HepG2 (cell line): ENCODE data around the gene RPAP3. TPM values are rescaled to one million over a fixed set of nuclear protein-coding genes. Genes with fewer than 3 reads are reported as not detected.

Experiments used
- BRD4 ChIP-seq: sonication (generic); formaldehyde crosslinking; IDR thresholded peaks from 2 replicates; pipeline ENCODE4 v1.4.0; 2020; ENCODE audit warnings: missing genetic modification reagents
- KDM1A ChIP-seq: IDR thresholded peaks from 2 replicates; pipeline ENCODE4 v1.6.1; 2016; ENCODE audit warnings: missing compliant biosample characterization
- NRL ChIP-seq: sonication (generic); formaldehyde crosslinking; IDR thresholded peaks from 2 replicates; pipeline ENCODE4 v1.5.0; 2020; ENCODE audit warnings: missing genetic modification reagents, mild to moderate bottlenecking, moderate library complexity, borderline replicate concordance
- PCBP2 ChIP-seq: fragments of 200-400 bp; formaldehyde crosslinking; optimal IDR thresholded peaks from 2 replicates; pipeline ENCODE3; 2018; ENCODE audit warnings: low read length, low read depth; ENCODE audit not compliant: poor library complexity, severe bottlenecking
- PRDM10 ChIP-seq: sonication (generic); formaldehyde crosslinking; IDR thresholded peaks from 2 replicates; pipeline ENCODE4 v1.4.0; 2020; ENCODE audit warnings: low read depth, missing genetic modification reagents
- TOPORS ChIP-seq: sonication (generic); formaldehyde crosslinking; IDR thresholded peaks from 2 replicates; pipeline ENCODE4 v1.8.0; 2023; ENCODE audit warnings: mild to moderate bottlenecking, missing genetic modification reagents
- TRAFD1 ChIP-seq: sonication (generic); formaldehyde crosslinking; IDR thresholded peaks from 2 replicates; pipeline ENCODE4 v1.5.1; 2020; ENCODE audit warnings: missing genetic modification reagents, mild to moderate bottlenecking, borderline replicate concordance
- ZEB1 ChIP-seq: IDR thresholded peaks from 2 replicates; pipeline ENCODE4 v1.6.1; 2012; ENCODE audit warnings: mild to moderate bottlenecking, low read depth, inconsistent platforms; ENCODE audit not compliant: insufficient replicate concordance
- ZNF20 ChIP-seq: sonication (generic); formaldehyde crosslinking; IDR thresholded peaks from 2 replicates; pipeline ENCODE4 v1.4.0; 2020; ENCODE audit warnings: mild to moderate bottlenecking, moderate library complexity, missing genetic modification reagents
- ZNF205 ChIP-seq: IDR thresholded peaks from 2 replicates; pipeline ENCODE4 v1.6.1; 2018; ENCODE audit warnings: missing biosample characterization, missing genetic modification reagents
- ZNF510 ChIP-seq: sonication (generic); formaldehyde crosslinking; IDR thresholded peaks from 2 replicates; pipeline ENCODE4 v1.4.0; 2020; ENCODE audit warnings: low read depth, mild to moderate bottlenecking, missing genetic modification reagents
- ZNF512 ChIP-seq: sonication (generic); formaldehyde crosslinking; IDR thresholded peaks from 2 replicates; pipeline ENCODE4 v1.4.0; 2020; ENCODE audit warnings: mild to moderate bottlenecking, missing genetic modification reagents
- polyA plus RNA-seq, 8 experiments: library from polyadenylated mRNA; depleted of rRNA in 3 of 8; stranded (reverse) in 7 of 8; unstranded in 1 of 8; fragments of >200 nt; fragmentation: Illumina TruSeq in 4 of 8; extraction: Trizol in 4 of 8; gene quantifications; 2 replicates each; pipeline versions ENCODE4 v1.2.1 to v1.2.3, GENCODE V29; 2011 to 2016; ENCODE audit warnings: low read depth in 4 of 8, missing spikeins in 1 of 8, mixed read lengths in 1 of 8; ENCODE audit not compliant: insufficient read depth in 1 of 8
- total RNA-seq, 5 experiments: library from RNA; depleted of rRNA; stranded (reverse); fragments of >200 nt; fragmentation: Illumina TruSeq; extraction: Trizol; gene quantifications; 2 replicates each; pipeline ENCODE4 v1.2.3, GENCODE V29; 2016; ENCODE audit warnings: low read depth in 1 of 5
- TF ChIP-seq, protein P1 (sequence below): sonication (generic); formaldehyde crosslinking; IDR thresholded peaks from 2 replicates; pipeline ENCODE4 v1.8.0; 2022; ENCODE audit warnings: missing genetic modification reagents, mild to moderate bottlenecking, borderline replicate concordance
- TF ChIP-seq, protein P2 (sequence below): sonication (generic); formaldehyde crosslinking; IDR thresholded peaks from 2 replicates; pipeline ENCODE4 v1.5.0; 2020; ENCODE audit warnings: mild to moderate bottlenecking, missing genetic modification reagents
- TF ChIP-seq, protein P3 (sequence below): sonication (generic); formaldehyde crosslinking; IDR thresholded peaks from 2 replicates; pipeline ENCODE4 v1.8.1; 2023; ENCODE audit warnings: mild to moderate bottlenecking, missing genetic modification reagents, borderline replicate concordance

The RPAP3 gene
- total and polyA plus RNA-seq, 2 of the 13 experiments (the other 11 are each of a cell fraction or from before 2014, with no cell fraction given), result 8.8 to 32.8 TPM

DNA sequence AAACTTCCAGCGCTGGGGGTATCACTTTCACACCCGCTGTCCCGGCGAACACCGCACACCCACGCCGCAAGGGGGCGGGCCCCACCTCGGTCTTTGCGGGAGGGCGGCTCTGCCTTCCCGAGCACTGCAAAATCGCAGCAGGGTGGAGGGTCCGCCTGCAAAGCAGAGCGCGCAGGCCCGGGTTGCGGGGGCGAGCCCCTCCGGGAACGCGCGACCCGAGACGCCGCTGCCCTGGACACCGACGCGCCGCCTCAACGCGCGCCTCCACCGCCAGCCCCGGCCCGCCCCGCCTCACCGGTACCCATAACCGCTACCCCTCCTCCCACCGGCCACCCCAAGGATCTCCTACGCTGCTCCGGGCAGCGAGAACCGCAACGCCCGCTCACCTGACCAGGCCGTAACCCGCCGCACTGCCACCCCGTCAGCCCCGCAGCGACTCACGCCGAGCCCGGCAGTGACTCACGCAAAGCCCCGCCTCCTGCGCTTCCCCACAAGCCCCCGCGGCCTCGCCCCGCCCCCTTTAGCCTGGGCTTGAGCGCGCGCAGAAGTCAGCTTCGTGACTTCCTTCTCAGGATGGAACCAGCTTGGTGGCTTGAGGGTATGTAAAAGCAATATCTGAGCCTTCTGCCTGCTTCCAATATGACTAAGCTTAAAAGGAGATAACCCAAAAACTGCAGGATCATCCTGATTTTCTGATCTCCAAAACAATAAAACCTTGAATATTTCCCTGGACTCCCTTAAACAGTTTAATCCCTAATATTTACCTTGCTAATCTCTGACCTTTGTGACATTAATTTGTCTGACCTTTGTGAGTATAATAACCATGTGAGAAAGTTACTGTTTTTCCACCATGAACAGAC, at the start of gene RPAP3 (continued):
- TF ChIP-seq TRAFD1 (CRISPR knock-in tag) (0 out of 2 replicates have a peak, but pooled peaks have one; percentile 62), NRL (CRISPR knock-in tag) (peak; percentile 65; the same call in 1 of the 2 replicates), ZNF512 (no peak), PRDM10 (CRISPR knock-in tag) (no peak), ZNF205 (CRISPR knock-in tag) (no peak), TOPORS (CRISPR knock-in tag) (no peak; the same call in 1 of the 2 replicates), KDM1A (CRISPR knock-in tag) (no peak), ZEB1 (no peak), ZNF510 (CRISPR knock-in tag) (0 out of 2 replicates have a peak, but pooled peaks have one; percentile 65), PCBP2 (no peak), BRD4 (no peak; the same call in none of the 2 replicates), ZNF20 (CRISPR knock-in tag) (no peak)
- TF ChIP-seq, protein P1, sequence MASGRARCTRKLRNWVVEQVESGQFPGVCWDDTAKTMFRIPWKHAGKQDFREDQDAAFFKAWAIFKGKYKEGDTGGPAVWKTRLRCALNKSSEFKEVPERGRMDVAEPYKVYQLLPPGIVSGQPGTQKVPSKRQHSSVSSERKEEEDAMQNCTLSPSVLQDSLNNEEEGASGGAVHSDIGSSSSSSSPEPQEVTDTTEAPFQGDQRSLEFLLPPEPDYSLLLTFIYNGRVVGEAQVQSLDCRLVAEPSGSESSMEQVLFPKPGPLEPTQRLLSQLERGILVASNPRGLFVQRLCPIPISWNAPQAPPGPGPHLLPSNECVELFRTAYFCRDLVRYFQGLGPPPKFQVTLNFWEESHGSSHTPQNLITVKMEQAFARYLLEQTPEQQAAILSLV, result peak; percentile 94; the same call in 1 of the 2 replicates
- TF ChIP-seq, protein P2, sequence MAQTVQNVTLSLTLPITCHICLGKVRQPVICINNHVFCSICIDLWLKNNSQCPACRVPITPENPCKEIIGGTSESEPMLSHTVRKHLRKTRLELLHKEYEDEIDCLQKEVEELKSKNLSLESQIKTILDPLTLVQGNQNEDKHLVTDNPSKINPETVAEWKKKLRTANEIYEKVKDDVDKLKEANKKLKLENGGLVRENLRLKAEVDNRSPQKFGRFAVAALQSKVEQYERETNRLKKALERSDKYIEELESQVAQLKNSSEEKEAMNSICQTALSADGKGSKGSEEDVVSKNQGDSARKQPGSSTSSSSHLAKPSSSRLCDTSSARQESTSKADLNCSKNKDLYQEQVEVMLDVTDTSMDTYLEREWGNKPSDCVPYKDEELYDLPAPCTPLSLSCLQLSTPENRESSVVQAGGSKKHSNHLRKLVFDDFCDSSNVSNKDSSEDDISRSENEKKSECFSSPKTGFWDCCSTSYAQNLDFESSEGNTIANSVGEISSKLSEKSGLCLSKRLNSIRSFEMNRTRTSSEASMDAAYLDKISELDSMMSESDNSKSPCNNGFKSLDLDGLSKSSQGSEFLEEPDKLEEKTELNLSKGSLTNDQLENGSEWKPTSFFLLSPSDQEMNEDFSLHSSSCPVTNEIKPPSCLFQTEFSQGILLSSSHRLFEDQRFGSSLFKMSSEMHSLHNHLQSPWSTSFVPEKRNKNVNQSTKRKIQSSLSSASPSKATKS (CRISPR knock-in tag), result no peak; the same call in 1 of the 2 replicates
- TF ChIP-seq, protein P3, sequence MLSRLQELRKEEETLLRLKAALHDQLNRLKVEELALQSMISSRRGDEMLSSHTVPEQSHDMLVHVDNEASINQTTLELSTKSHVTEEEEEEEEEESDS (CRISPR knock-in tag), result no peak
